DOHH2 (cell line): Measurements from ENCODE around the gene NBAS.

Experiments
- H3F3A ChIP-seq: fragments of 200-600 bp; sonication (generic), shearing (Covaris generic); 2 replicates; pipeline ENCODE4 v1.6.0; 2016; ENCODE audit warnings: antibody characterized with exemption, mild to moderate bottlenecking; ENCODE audit not compliant: control insufficient read depth, insufficient read depth
- H3K27ac ChIP-seq: fragments of 200-600 bp; sonication (generic); 2 replicates; pipeline ENCODE4 v1.5.1; 2014; ENCODE audit warnings: low read depth, mild to moderate bottlenecking, low read length, moderate library complexity
- H3K27me3 ChIP-seq: fragments of 200-600 bp; sonication (generic); 2 replicates; pipeline ENCODE4 v1.6.1; 2014; ENCODE audit warnings: mild to moderate bottlenecking, low read length, mixed read lengths; ENCODE audit not compliant: control insufficient read depth
- H3K36me3 ChIP-seq: fragments of 200-600 bp; sonication (generic); 2 replicates; pipeline ENCODE4 v1.6.1; 2014; ENCODE audit warnings: mild to moderate bottlenecking, low read length, moderate library complexity, mixed read lengths; ENCODE audit not compliant: control insufficient read depth
- H3K4me1 ChIP-seq: fragments of 200-600 bp; sonication (generic); 2 replicates; pipeline ENCODE4 v1.6.1; 2014; ENCODE audit warnings: mild to moderate bottlenecking, low read length, mixed read lengths; ENCODE audit not compliant: control insufficient read depth
- H3K4me2 ChIP-seq: fragments of 200-600 bp; sonication (generic); 2 replicates; pipeline ENCODE4 v1.6.0; 2014; ENCODE audit warnings: mild to moderate bottlenecking, low read length, moderate library complexity
- H3K4me3 ChIP-seq: fragments of 200-600 bp; sonication (generic); 2 replicates; pipeline ENCODE4 v1.5.1; 2014; ENCODE audit warnings: mild to moderate bottlenecking, low read length, mixed read lengths
- H3K79me2 ChIP-seq: fragments of 200-600 bp; sonication (generic); 2 replicates; pipeline ENCODE4 v1.6.1; 2014; ENCODE audit warnings: mild to moderate bottlenecking, low read length, mixed read lengths; ENCODE audit not compliant: control insufficient read depth
- H3K9me2 ChIP-seq: fragments of 200-600 bp; sonication (generic); replicated peaks from 2 replicates; pipeline ENCODE4 v1.6.1; 2014; ENCODE audit warnings: mild to moderate bottlenecking, low read length, mixed read lengths; ENCODE audit not compliant: control insufficient read depth
- H3K9me3 ChIP-seq: fragments of 200-600 bp; sonication (generic); 2 replicates; pipeline ENCODE4 v1.6.1; 2014; ENCODE audit warnings: antibody characterized with exemption, low read length, mixed read lengths; ENCODE audit not compliant: control insufficient read depth, insufficient read depth
- H4K20me1 ChIP-seq: fragments of 200-600 bp; sonication (generic); 2 replicates; pipeline ENCODE4 v1.6.0; 2014; ENCODE audit warnings: low read depth, mild to moderate bottlenecking, antibody characterized with exemption, low read length, moderate library complexity; ENCODE audit not compliant: control insufficient read depth, insufficient read depth
- CTCF ChIP-seq: fragments of 200-600 bp; sonication (generic); IDR thresholded peaks from one replicate; pipeline ENCODE4 v1.5.1; 2014; ENCODE audit warnings: antibody characterized with exemption, mild to moderate bottlenecking, low read depth, low read length; ENCODE audit not compliant: poor library complexity, severe bottlenecking
- EZH2phosphoT487 ChIP-seq: fragments of 200-600 bp; sonication (generic); IDR thresholded peaks from 2 replicates; pipeline ENCODE4 v1.6.1; 2017; ENCODE audit warnings: borderline replicate concordance, mild to moderate bottlenecking, antibody characterized with exemption, low read length, moderate library complexity, mixed read lengths

NBAS gene

DNA sequence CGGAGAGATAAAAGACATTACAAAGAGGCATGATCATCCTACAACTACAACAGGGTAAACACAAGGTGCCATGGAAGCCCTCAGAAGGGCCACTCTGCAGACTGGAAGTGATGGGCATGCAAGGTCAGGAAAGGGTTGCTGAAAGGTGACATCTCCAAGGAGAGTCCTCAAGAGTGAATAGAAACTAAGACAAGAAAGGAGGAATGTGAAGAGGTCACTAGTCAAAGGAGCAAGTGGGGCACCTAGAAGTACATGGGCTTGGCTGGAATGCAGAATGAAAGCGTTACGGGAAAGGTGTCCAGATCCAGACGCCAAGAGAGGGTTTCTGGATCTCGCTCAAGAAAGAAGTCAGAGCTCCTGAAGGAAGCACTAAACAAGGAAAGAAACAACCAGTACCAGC, 314.3 kb downstream of the NBAS start:
- Histone ChIP-seq H3K27ac (no peak overlapping the region), H3F3A (no peaks in the 10 kb centered on the region)
- no peak for TF ChIP-seq EZH2phosphoT487
- no peak for TF ChIP-seq CTCF

DNA sequence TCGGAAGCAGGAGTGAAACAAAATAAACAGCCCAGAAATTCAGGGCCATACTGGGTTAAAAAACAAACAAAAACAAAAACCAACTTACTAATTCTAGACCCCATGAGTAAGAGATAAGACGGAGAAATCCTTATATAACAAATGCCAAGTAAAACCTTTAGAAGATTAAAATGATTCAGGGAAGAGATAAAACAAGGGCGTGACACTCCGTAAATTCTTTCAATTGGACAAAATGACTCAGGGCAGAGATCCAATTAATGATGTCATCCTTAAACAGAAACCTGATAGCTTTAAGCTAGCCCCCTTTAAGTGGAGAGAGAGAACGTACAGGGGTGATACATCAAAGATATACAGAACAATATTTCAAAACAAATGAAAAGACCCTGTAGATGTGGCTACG, 317.4 kb downstream of the NBAS start:
- Histone ChIP-seq H3K79me2 (no peaks in the 10 kb centered on the region), H3F3A (no peaks in the 10 kb centered on the region), H3K4me1 (no peaks in the 10 kb centered on the region), H3K36me3 (no peaks in the 10 kb centered on the region), H3K4me3 (no peak overlapping the region), H3K27ac (no peak overlapping the region), H3K27me3 (no peaks in the 10 kb centered on the region), H3K9me3 (no peaks in the 10 kb centered on the region), H3K4me2 (no peak overlapping the region), H4K20me1 (no peaks in the 10 kb centered on the region), H3K9me2 (no peaks in the 10 kb centered on the region; the same call in 1 of the 2 replicates)
- TF ChIP-seq CTCF, result no peak
- TF ChIP-seq EZH2phosphoT487, result no peak

More for the DNA sequence above, 314.3 kb downstream of the NBAS start:
- Histone ChIP-seq H4K20me1 (no peaks in the 10 kb centered on the region), H3K79me2 (no peaks in the 10 kb centered on the region), H3K4me1 (no peaks in the 10 kb centered on the region), H3K27me3 (no peaks in the 10 kb centered on the region), H3K4me2 (no peak overlapping the region), H3K36me3 (no peaks in the 10 kb centered on the region), H3K9me2 (no peaks in the 10 kb centered on the region; the same call in 1 of the 2 replicates), H3K4me3 (no peak overlapping the region), H3K9me3 (no peaks in the 10 kb centered on the region)

DNA sequence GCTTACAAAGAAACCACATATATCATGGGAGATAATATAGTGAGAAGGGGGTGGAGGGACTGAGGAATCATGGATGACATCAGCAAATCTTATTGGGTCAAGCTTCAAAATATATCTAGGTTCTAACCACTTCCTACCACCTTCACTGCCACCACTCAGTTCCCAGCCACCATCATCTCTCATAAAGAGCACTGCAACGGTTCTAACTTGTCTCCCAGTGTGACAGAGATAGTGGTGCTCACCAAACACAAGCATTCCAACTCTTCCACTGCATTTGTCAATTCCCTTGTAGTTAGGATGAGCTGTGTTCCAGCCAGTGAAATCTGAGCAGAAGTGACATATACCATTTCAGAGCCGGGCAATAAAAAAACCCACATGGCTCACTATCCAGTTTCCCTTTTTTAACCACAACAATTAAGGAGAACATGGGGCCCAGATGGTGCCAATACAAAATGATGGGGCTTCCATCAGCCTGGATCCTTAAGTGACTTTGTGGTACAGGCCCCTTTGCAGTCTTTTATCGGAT, 318.1 kb downstream of the NBAS start:
- H3F3A ChIP-seq, result no peaks in the 10 kb centered on the region
- H3K27me3 ChIP-seq, result no peaks in the 10 kb centered on the region
- H3K4me1 ChIP-seq, result no peaks in the 10 kb centered on the region
- no peaks in the 10 kb centered on the region; the same call in 1 of the 2 replicates for H3K9me2 ChIP-seq
- no peaks in the 10 kb centered on the region for H4K20me1 ChIP-seq
- TF ChIP-seq EZH2phosphoT487, result no peak
- TF ChIP-seq CTCF, result no peak
- H3K9me3 ChIP-seq, result no peaks in the 10 kb centered on the region
- H3K79me2 ChIP-seq, result no peaks in the 10 kb centered on the region
- no peak overlapping the region for H3K4me3 ChIP-seq
- H3K36me3 ChIP-seq, result no peaks in the 10 kb centered on the region
- H3K27ac ChIP-seq, result no peak overlapping the region
- H3K4me2 ChIP-seq, result no peak overlapping the region
